Neural cell (in vitro differentiated cells): ENCODE measurements around the gene ZNF532. TPM values are rescaled to one million over a fixed set of nuclear protein-coding genes. Genes with fewer than 3 reads are reported as not detected.

Source experiments
- H2AFZ ChIP-seq: fragments of 200-600, 300-800 bp; sonication (generic), shearing (Covaris generic); 2 replicates; pipeline ENCODE4 v1.6.0; 2014; ENCODE audit warnings: low read depth, mild to moderate bottlenecking, antibody characterized with exemption, low read length, moderate library complexity
- H3F3A ChIP-seq: fragments of 200-600 bp; shearing (Covaris generic); 2 replicates; pipeline ENCODE4 v1.6.1; 2016; ENCODE audit warnings: mild to moderate bottlenecking, moderate library complexity, mixed read lengths, antibody characterized with exemption, low read length; ENCODE audit not compliant: insufficient read depth, poor library complexity, severe bottlenecking
- H3K27ac ChIP-seq: fragments of 200-600, 300-800 bp; sonication (generic), shearing (Covaris generic); 2 replicates; pipeline ENCODE4 v1.5.1; 2014; ENCODE audit warnings: mild to moderate bottlenecking, low read length, moderate library complexity
- H3K27me3 ChIP-seq: fragments of 300-800, 200-600 bp; sonication (generic), shearing (Covaris generic); 2 replicates; pipeline ENCODE4 v1.6.0; 2014; ENCODE audit warnings: mild to moderate bottlenecking, low read depth, low read length, moderate library complexity; ENCODE audit not compliant: insufficient read depth
- H3K36me3 ChIP-seq: fragments of 300-800, 200-600 bp; sonication (generic), shearing (Covaris generic); 2 replicates; pipeline ENCODE4 v1.5.1; 2014; ENCODE audit warnings: mild to moderate bottlenecking, antibody characterized with exemption, low read length, moderate library complexity; ENCODE audit not compliant: insufficient read depth
- H3K4me2 ChIP-seq: fragments of 300-800, 200-600 bp; sonication (generic), shearing (Covaris generic); 2 replicates; pipeline ENCODE4 v1.6.0; 2014; ENCODE audit warnings: mild to moderate bottlenecking, low read length
- H3K4me3 ChIP-seq: fragments of 300-800, 200-600 bp; sonication (generic), shearing (Covaris generic); 2 replicates; pipeline ENCODE4 v1.5.1; 2014; ENCODE audit warnings: mild to moderate bottlenecking, low read length, moderate library complexity
- H3K79me2 ChIP-seq: fragments of 200-600 bp; shearing (Covaris generic); replicated peaks from 2 replicates; pipeline ENCODE4 v1.6.0; 2014; ENCODE audit warnings: mild to moderate bottlenecking, low read length, moderate library complexity; ENCODE audit not compliant: insufficient read depth
- H3K9ac ChIP-seq: fragments of 300-800, 200-600 bp; sonication (generic), shearing (Covaris generic); 2 replicates; pipeline ENCODE4 v1.6.1; 2016; ENCODE audit warnings: mild to moderate bottlenecking, low read length, mixed read lengths
- H3K9me2 ChIP-seq: fragments of 200-600 bp; shearing (Covaris generic); 2 replicates; pipeline ENCODE4 v1.6.1; 2016; ENCODE audit warnings: mild to moderate bottlenecking, low read length, mixed read lengths; ENCODE audit not compliant: insufficient read depth
- H3K9me3 ChIP-seq: fragments of 200-600, 300-800 bp; sonication (generic), shearing (Covaris generic); 2 replicates; pipeline ENCODE4 v1.6.1; 2016; ENCODE audit warnings: mild to moderate bottlenecking, mixed run types, low read length, moderate library complexity, mixed read lengths
- H4K20me1 ChIP-seq: fragments of 200-600 bp; shearing (Covaris generic); 2 replicates; pipeline ENCODE4 v1.6.1; 2016; ENCODE audit warnings: mild to moderate bottlenecking, mixed run types; ENCODE audit not compliant: insufficient read depth
- EP300 ChIP-seq: fragments of 450-650 bp; conservative IDR thresholded peaks from 2 replicates; pipeline ENCODE4 v1.6.1; 2014; ENCODE audit warnings: antibody characterized with exemption, mild to moderate bottlenecking, moderate library complexity; ENCODE audit not compliant: poor library complexity, severe bottlenecking
- EZH2 ChIP-seq: fragments of 200-600, 300-800 bp; shearing (Covaris generic), sonication (generic); IDR thresholded peaks from 2 replicates; pipeline ENCODE4 v1.6.1; 2014; ENCODE audit warnings: antibody characterized with exemption, low read length, borderline replicate concordance, mild to moderate bottlenecking; ENCODE audit not compliant: insufficient read depth, poor library complexity, severe bottlenecking
- MXI1 ChIP-seq: fragments of 450-650 bp; conservative IDR thresholded peaks from 2 replicates; pipeline ENCODE4 v1.6.1; 2014; ENCODE audit warnings: antibody characterized with exemption, mild to moderate bottlenecking; ENCODE audit not compliant: poor library complexity, severe bottlenecking
- POLR2AphosphoS5 ChIP-seq: IDR thresholded peaks from 2 replicates; pipeline ENCODE4 v1.6.1; 2012
- RAD21 ChIP-seq: fragments of 450-650 bp; conservative IDR thresholded peaks from 2 replicates; pipeline ENCODE4 v1.6.1; 2014; ENCODE audit warnings: antibody characterized with exemption, mild to moderate bottlenecking, moderate library complexity
- REST ChIP-seq: IDR thresholded peaks from 2 replicates; pipeline ENCODE4 v1.6.1; 2012; ENCODE audit warnings: borderline replicate concordance
- SMC3 ChIP-seq: fragments of 450-650 bp; conservative IDR thresholded peaks from 2 replicates; pipeline ENCODE4 v1.6.1; 2014; ENCODE audit warnings: antibody characterized with exemption, mild to moderate bottlenecking, moderate library complexity; ENCODE audit not compliant: poor library complexity
- TAF1 ChIP-seq: IDR thresholded peaks from 2 replicates; pipeline ENCODE4 v1.6.1; 2012; ENCODE audit warnings: low read depth
- polyA plus RNA-seq: library from polyadenylated mRNA; depleted of rRNA; stranded (reverse); fragments of >200 nt; gene quantifications from 2 replicates; pipeline ENCODE4 v1.2.3, GENCODE V29; 2014
- TF ChIP-seq, protein P1 (sequence below): fragments of 450-650 bp; IDR thresholded peaks from 2 replicates; pipeline ENCODE4 v1.5.1; 2014; ENCODE audit warnings: antibody characterized with exemption, mild to moderate bottlenecking, moderate library complexity; ENCODE audit not compliant: poor library complexity, severe bottlenecking

Gene ZNF532
- polyA plus RNA-seq, 1 donor from 2014 or later: 119 TPM

DNA sequence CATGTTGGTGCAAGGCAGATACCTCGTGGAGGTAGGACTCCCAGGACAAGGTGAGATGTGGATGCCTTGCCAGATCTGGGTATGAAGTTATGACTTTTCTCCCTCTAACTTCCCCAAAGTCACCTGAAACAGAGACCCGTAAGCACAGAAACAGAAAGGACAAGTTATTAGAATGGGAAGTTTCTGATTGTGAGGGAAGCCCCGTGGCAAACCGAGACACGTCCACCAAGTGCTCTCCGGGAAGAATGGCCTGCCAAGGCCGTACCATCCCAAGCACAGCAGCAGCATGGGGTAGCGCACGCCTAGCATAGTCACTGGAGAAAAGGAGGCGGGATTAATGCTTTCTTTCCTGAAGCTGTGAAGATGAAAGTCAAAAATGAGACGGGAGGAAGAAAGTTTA, 110.6 kb downstream of the ZNF532 start:
- Histone ChIP-seq H3K27me3 (no peaks in the 10 kb centered on the region), H3K36me3 (peaks cover 12% of the 10 kb centered on the region), H3K79me2 (peaks cover 15% of the 10 kb centered on the region), H2AFZ (no peak overlapping the region), H3K9me2 (no peaks in the 10 kb centered on the region), H3F3A (no peaks in the 10 kb centered on the region), H3K9ac (no peak overlapping the region), H4K20me1 (no peaks in the 10 kb centered on the region), H3K9me3 (no peaks in the 10 kb centered on the region), H3K4me2 (no peak overlapping the region), H3K4me3 (no peak overlapping the region), H3K27ac (no peak overlapping the region)
- TF ChIP-seq REST: no peak
- TF ChIP-seq EP300: no peak
- no peak for TF ChIP-seq EZH2
- TF ChIP-seq, protein P1, sequence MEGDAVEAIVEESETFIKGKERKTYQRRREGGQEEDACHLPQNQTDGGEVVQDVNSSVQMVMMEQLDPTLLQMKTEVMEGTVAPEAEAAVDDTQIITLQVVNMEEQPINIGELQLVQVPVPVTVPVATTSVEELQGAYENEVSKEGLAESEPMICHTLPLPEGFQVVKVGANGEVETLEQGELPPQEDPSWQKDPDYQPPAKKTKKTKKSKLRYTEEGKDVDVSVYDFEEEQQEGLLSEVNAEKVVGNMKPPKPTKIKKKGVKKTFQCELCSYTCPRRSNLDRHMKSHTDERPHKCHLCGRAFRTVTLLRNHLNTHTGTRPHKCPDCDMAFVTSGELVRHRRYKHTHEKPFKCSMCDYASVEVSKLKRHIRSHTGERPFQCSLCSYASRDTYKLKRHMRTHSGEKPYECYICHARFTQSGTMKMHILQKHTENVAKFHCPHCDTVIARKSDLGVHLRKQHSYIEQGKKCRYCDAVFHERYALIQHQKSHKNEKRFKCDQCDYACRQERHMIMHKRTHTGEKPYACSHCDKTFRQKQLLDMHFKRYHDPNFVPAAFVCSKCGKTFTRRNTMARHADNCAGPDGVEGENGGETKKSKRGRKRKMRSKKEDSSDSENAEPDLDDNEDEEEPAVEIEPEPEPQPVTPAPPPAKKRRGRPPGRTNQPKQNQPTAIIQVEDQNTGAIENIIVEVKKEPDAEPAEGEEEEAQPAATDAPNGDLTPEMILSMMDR: no peak

GRCh38 chr18:58975781-58976180, 111.1 kb downstream of the ZNF532 start:
- no peaks in the 10 kb centered on the region for H3K9me3 ChIP-seq
- H3K36me3 ChIP-seq: peaks cover 12% of the 10 kb centered on the region
- H3K9me2 ChIP-seq: no peaks in the 10 kb centered on the region
- no peak overlapping the region for H3K4me3 ChIP-seq
- H3K9ac ChIP-seq: no peak overlapping the region
- H3F3A ChIP-seq: no peaks in the 10 kb centered on the region
- H2AFZ ChIP-seq: no peak overlapping the region
- peaks cover 15% of the 10 kb centered on the region for H3K79me2 ChIP-seq
- no peaks in the 10 kb centered on the region for H3K27me3 ChIP-seq
- H4K20me1 ChIP-seq: no peaks in the 10 kb centered on the region
- H3K4me2 ChIP-seq: no peak overlapping the region
- TF ChIP-seq EZH2 (no peak), REST (no peak), TAF1 (no peak), SMC3 (no peak), POLR2AphosphoS5 (no peak), EP300 (no peak), RAD21 (no peak), MXI1 (no peak)
- TF ChIP-seq, protein P1: no peak
- no peak overlapping the region for H3K27ac ChIP-seq
